ENCODE measurements around the gene YTHDF1.
"Not testable (repeated sequence)": the region's sequence is repeated elsewhere in the genome, so short reads cannot be mapped to it uniquely, and the experiment has no call there.

YTHDF1 gene

DNA sequence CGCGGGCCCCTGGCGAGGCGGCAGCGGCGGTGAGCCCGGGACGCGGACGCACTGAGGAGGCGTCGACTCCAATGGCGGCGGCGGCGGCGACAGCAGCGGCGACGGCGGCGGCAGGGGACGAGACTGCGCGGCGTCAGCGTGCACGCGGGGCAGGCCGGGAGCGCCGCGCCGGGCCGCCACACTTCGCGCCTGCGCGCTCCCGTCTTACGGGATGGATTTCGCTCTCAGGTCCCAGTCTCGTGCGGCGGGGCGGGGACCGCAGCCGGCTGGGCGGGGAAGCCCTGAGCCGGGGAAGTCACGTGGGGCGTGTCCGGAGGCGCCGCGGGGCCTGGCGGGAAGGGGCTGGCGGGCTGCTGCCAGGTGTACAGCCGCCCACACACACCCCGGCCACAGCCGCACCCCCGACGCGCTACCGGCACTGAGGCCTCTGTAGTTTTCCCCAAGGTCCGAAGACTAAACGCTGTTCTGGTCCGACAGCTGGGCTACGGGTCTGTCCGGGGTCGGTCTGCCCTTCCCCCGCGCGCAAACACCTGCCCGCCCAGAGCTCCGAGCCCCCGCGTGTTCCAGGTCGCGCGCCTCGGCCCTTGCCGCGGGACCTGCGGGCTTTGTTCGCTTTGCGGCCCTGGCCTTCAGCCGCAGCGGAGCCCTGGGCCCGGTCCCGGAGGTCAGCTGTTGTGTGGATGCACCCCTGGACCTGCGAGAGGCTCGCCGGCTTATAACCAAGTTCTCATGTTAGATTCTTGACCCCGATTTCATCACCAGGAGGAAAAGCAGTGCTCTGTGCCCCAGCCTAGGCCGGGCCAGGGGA, at the start of gene YTHDF1:
Gene YTHDF1 (minus strand): TSS at position 91 of the 808 bp plus-strand sequence. CDS start 239 bp downstream, outside the sequence.
- peak; percentile 94 for DNase-seq (ENCODE audit: low spot score)

DNA sequence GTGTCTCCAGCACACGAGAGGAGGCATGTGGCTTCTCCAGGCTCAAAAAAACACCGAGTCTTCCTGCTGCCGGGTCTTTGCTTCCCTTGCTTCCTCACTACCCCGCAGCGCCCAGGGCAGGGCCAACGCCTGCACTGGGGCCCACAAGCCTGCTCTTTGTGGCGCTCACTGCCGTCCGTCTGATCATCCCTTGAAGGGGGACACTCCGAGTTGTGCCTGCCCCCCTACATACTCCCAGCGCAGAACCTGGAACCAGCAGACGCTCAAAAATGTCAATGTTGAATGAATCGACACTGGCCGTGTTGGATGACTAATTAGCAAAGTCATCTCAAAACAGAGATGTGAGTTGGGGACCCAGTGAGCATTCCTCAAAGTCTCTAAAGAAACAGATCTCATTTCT, 48.6 kb upstream of the YTHDF1 start:
- no peak for DNase-seq (ENCODE audit: low spot score)

GRCh38 chr20:63264000-63264399, 48.1 kb upstream of the YTHDF1 start:
- DNase-seq (ENCODE audit: low spot score): no peak

GRCh38 chr20:63262836-63263235, 46.9 kb upstream of the YTHDF1 start:
- no peak for DNase-seq (ENCODE audit: low spot score)

GRCh38 chr20:63261795-63262528, 46.0 kb upstream of the YTHDF1 start:
- no peak for DNase-seq (ENCODE audit: low spot score)

- no peak for DNase-seq (ENCODE audit: low spot score)
These were observed 45.3 kb upstream of the YTHDF1 start for GRCh38 chr20:63261060-63261794.

- DNase-seq (ENCODE audit: low spot score): no peak
These were observed 44.6 kb upstream of the YTHDF1 start for GRCh38 chr20:63260521-63260920.

DNA sequence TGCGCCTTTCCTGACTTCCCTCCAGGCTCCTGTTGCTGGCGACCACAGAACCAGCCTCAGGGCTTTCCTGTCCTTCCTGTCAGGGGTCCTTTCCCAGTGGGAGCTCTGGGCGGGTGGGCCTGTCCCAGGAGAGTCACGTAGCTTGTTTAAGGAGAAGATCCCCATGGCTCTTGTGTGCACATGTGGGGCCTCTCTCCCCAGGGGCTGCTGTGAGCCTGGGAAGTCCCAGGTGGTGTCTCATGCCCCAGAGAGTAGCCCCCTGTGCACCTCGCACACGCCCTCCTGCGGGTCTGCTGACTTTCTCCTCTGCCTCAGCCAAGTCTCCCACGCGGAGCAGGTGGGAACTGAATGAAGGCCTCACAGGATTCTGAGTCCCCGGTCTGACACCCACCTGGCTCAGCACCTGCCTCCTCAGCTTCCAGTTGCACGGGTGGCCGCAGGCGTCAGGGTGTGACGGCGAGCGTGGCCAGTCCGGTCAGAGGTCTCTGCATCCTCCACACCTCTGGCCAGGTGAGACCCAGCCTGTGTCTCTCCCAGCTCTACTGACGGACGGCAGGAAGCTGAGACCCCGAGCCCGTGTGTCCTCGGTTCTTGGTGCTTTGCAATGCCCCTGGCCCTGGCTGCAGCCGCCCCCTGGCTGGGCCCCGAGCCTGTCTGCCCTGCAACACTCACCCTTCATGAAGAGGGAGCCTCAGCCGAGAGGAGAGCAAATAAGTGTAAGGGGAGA, 44.0 kb upstream of the YTHDF1 start:
- no peak for DNase-seq (ENCODE audit: low spot score)

GRCh38 chr20:63258781-63259180, 42.9 kb upstream of the YTHDF1 start:
- no peak for DNase-seq (ENCODE audit: low spot score)

GRCh38 chr20:63257629-63258028, 41.7 kb upstream of the YTHDF1 start:
- no peak for DNase-seq (ENCODE audit: low spot score)

GRCh38 chr20:63256954-63257353, 41.0 kb upstream of the YTHDF1 start:
- no peak for DNase-seq (ENCODE audit: low spot score)

GRCh38 chr20:63255931-63256704, 40.2 kb upstream of the YTHDF1 start:
- no peak for DNase-seq (ENCODE audit: low spot score)

- no peak for DNase-seq (ENCODE audit: low spot score)
These were observed 38.9 kb upstream of the YTHDF1 start for GRCh38 chr20:63254606-63255384.

DNA sequence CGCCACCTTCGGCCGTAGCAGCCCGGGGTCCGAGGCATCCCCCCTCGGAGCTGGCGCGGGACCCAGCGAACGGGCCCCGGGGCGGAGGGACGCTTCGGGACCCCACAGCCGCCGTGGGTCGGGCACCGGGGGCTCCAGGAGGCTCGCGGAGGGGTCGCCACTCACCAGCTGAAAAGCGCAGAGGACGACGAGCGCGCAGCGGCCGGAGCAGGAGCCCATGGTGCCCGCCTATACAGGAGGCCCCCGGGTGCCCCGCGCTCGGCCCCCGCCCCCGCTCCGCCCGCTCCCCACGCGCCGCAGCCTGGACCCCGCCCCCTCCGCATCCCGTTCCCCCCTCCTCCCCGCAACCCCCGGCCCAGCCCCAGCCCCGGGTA, 38.3 kb upstream of the YTHDF1 start, which contains the start of gene NKAIN4:
Gene NKAIN4 (minus strand): TSS at position 232 of the 374 bp plus-strand sequence. CDS start 13 bp downstream, at position 219.
- no peak for DNase-seq (ENCODE audit: low spot score)

- no peak for DNase-seq (ENCODE audit: low spot score)
These were observed 37.7 kb upstream of the YTHDF1 start for GRCh38 chr20:63253438-63254231.

DNA sequence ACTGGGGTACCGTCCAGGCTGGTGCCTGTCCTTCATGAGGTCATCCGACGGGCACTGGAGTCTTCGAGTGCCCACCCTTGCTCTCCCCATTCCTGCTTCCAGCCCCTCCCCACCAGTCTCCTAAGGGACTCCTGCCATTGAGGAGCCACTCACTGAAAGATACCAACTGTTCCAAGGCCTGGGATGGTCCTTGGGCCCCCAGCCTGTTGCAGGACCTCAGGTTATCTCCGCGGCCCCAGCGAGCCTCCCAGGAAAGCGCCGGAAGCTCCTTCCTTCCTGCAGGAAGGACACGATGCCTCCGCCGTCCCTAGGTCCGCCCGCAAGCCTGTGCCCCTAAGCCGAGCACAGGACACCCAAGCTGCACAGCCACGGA, 37.1 kb upstream of the YTHDF1 start:
- DNase-seq (ENCODE audit: low spot score): no peak

- DNase-seq (ENCODE audit: low spot score): peak; percentile 49
These were observed 36.4 kb upstream of the YTHDF1 start for GRCh38 chr20:63252284-63252711.

DNA sequence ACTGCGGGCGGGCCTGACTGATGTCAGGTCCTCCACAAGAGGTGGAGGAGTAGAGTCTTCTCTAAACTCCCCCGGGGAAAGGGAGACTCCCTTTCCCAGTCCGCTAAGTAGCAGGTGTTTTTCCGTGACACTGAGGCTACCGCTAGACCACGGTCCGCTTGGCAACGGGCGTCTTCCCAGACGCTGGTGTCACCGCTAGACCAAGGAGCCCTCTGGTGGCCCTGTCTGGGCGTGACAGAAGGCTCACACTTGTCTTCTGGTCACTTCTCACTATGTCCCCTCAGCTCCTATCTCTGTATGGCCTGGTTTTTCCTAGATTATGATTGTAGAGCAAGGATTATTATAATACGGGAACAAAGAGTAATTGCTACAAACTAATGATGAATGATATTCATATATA, 35.4 kb upstream of the YTHDF1 start:
- DNase-seq (ENCODE audit: low spot score): not testable (repeated sequence)

- no peak for DNase-seq (ENCODE audit: low spot score)
These were observed 34.0 kb upstream of the YTHDF1 start for GRCh38 chr20:63249891-63250290.

All from putamen (tissue), 1 donor.